H9 (cell line): ENCODE data around the gene RASL10A. TPM values are rescaled to one million over a fixed set of nuclear protein-coding genes. Genes with fewer than 3 reads are reported as not detected.

Source experiments
- DNase-seq: peaks from one replicate; pipeline ENCODE4 v3.0.0-alpha.2; 2017
- H2AFZ ChIP-seq: one replicate; pipeline ENCODE4 v1.6.1; 2013; ENCODE audit warnings: mild to moderate bottlenecking, low read length, control low read depth, moderate library complexity
- H2AK5ac ChIP-seq: 2 replicates; pipeline ENCODE4 v1.6.1; 2013; ENCODE audit warnings: low read length, control low read depth, mixed read lengths; ENCODE audit not compliant: insufficient read length
- H2BK120ac ChIP-seq: one replicate; pipeline ENCODE4 v1.6.1; 2013; ENCODE audit warnings: low read depth, mild to moderate bottlenecking, low read length, control low read depth, inconsistent platforms; ENCODE audit not compliant: poor library complexity, severe bottlenecking
- H2BK12ac ChIP-seq: 2 replicates; pipeline ENCODE4 v1.6.1; 2013; ENCODE audit warnings: low read length, control low read depth, mixed read lengths, low read depth; ENCODE audit not compliant: insufficient read length
- H2BK15ac ChIP-seq: 2 replicates; pipeline ENCODE4 v1.6.1; 2013; ENCODE audit warnings: low read depth, low read length, control low read depth
- H2BK20ac ChIP-seq: one replicate; pipeline ENCODE4 v1.6.1; 2013; ENCODE audit warnings: low read depth, mild to moderate bottlenecking, low read length, control low read depth, inconsistent platforms; ENCODE audit not compliant: poor library complexity, severe bottlenecking
- H2BK5ac ChIP-seq: 2 replicates; pipeline ENCODE4 v1.6.1; 2013; ENCODE audit warnings: low read length, control low read depth, mixed read lengths; ENCODE audit not compliant: insufficient read length
- H3K14ac ChIP-seq: 2 replicates; pipeline ENCODE4 v1.6.1; 2013; ENCODE audit warnings: low read length, control low read depth; ENCODE audit not compliant: insufficient read depth
- H3K18ac ChIP-seq: 2 replicates; pipeline ENCODE4 v1.6.1; 2013; ENCODE audit warnings: low read depth, mild to moderate bottlenecking, mixed read lengths, low read length, control low read depth; ENCODE audit not compliant: insufficient read length
- H3K23ac ChIP-seq: 2 replicates; pipeline ENCODE4 v1.6.1; 2013; ENCODE audit warnings: low read length, control low read depth, mixed read lengths, low read depth; ENCODE audit not compliant: insufficient read length
- H3K23me2 ChIP-seq: 2 replicates; pipeline ENCODE4 v1.6.1; 2013; ENCODE audit warnings: low read depth, mild to moderate bottlenecking, mixed read lengths, low read length, control low read depth; ENCODE audit not compliant: insufficient read length, poor library complexity, severe bottlenecking
- H3K27ac ChIP-seq: 2 replicates; pipeline ENCODE4 v1.5.1; 2013; ENCODE audit warnings: low read length, control low read depth, mixed read lengths, low read depth; ENCODE audit not compliant: insufficient read length
- H3K27me3 ChIP-seq: 2 replicates; pipeline ENCODE4 v1.6.1; 2013; ENCODE audit warnings: low read length, control low read depth, inconsistent platforms; ENCODE audit not compliant: insufficient read depth
- H3K4ac ChIP-seq: 2 replicates; pipeline ENCODE4 v1.6.1; 2013; ENCODE audit warnings: low read depth, mild to moderate bottlenecking, control low read depth, inconsistent platforms, low read length, moderate library complexity
- H3K4me1 ChIP-seq: 2 replicates; pipeline ENCODE4 v1.6.1; 2013; ENCODE audit warnings: low read length, control low read depth, inconsistent platforms; ENCODE audit not compliant: insufficient read depth
- H3K4me2 ChIP-seq: 2 replicates; pipeline ENCODE4 v1.6.1; 2013; ENCODE audit warnings: low read length, control low read depth, mixed read lengths; ENCODE audit not compliant: insufficient read length, insufficient read depth
- H3K56ac ChIP-seq: 2 replicates; pipeline ENCODE4 v1.6.1; 2013; ENCODE audit warnings: low read depth, mild to moderate bottlenecking, mixed read lengths, low read length, control low read depth; ENCODE audit not compliant: insufficient read length
- H3K79me1 ChIP-seq: 2 replicates; pipeline ENCODE4 v1.6.1; 2013; ENCODE audit warnings: low read depth, mild to moderate bottlenecking, moderate library complexity, low read length, control low read depth, inconsistent platforms; ENCODE audit not compliant: insufficient read depth, poor library complexity, severe bottlenecking
- H3K79me2 ChIP-seq: 2 replicates; pipeline ENCODE4 v1.6.1; 2013; ENCODE audit warnings: low read length, control low read depth, inconsistent platforms; ENCODE audit not compliant: insufficient read depth
- H3K9ac ChIP-seq: 2 replicates; pipeline ENCODE4 v1.6.1; 2013; ENCODE audit warnings: low read length, control low read depth, mixed read lengths; ENCODE audit not compliant: insufficient read length; ENCODE audit errors: extremely low read depth
- H3K9me3 ChIP-seq: one replicate; pipeline ENCODE4 v1.6.1; 2013; ENCODE audit warnings: low read depth, low read length, inconsistent platforms; ENCODE audit not compliant: control insufficient read depth
- H3T11ph ChIP-seq: one replicate; pipeline ENCODE4 v1.6.1; 2013; ENCODE audit warnings: mild to moderate bottlenecking, low read length, control low read depth, inconsistent platforms
- H4K20me1 ChIP-seq: one replicate; pipeline ENCODE4 v1.6.1; 2013; ENCODE audit not compliant: control insufficient read depth, insufficient read length, insufficient read depth
- H4K5ac ChIP-seq: 2 replicates; pipeline ENCODE4 v1.6.1; 2013; ENCODE audit warnings: low read depth, mild to moderate bottlenecking, mixed read lengths, low read length, control low read depth; ENCODE audit not compliant: insufficient read length
- H4K8ac ChIP-seq: replicated peaks from 2 replicates; pipeline ENCODE4 v1.6.1; 2013; ENCODE audit warnings: low read length, control low read depth, mixed read lengths, low read depth; ENCODE audit not compliant: insufficient read length
- H4K91ac ChIP-seq: 2 replicates; pipeline ENCODE4 v1.6.1; 2013; ENCODE audit warnings: low read depth, mild to moderate bottlenecking, moderate library complexity, mixed read lengths, low read length, control low read depth; ENCODE audit not compliant: insufficient read length
- H3K27ac Mint-ChIP-seq, 3 experiments: 2 replicates in 2 of 3; 3 replicates in 1 of 3; pipeline ENCODE4 v1.8.0; 2020 to 2021; ENCODE audit warnings: mixed read lengths in 3 of 3, mild to moderate bottlenecking in 1 of 3, moderate library complexity in 1 of 3
- H3K27me3 Mint-ChIP-seq: 2 replicates; pipeline ENCODE4 v1.8.0; 2021; ENCODE audit warnings: low read depth, mild to moderate bottlenecking, moderate library complexity, mixed read lengths
- H3K36me3 Mint-ChIP-seq, 3 experiments: 2 replicates in 2 of 3; 3 replicates in 1 of 3; pipeline ENCODE4 v1.8.0; 2020 to 2021; ENCODE audit warnings: low read depth in 3 of 3, mixed read lengths in 3 of 3; ENCODE audit not compliant: insufficient read depth in 1 of 3
- H3K4me1 Mint-ChIP-seq, 2 experiments: 2 replicates each; pipeline ENCODE4 v1.8.0; 2020; ENCODE audit warnings: mixed read lengths in 2 of 2
- H3K4me3 Mint-ChIP-seq, 2 experiments: 2 replicates in 1 of 2; 3 replicates in 1 of 2; pipeline ENCODE4 v1.8.0; 2020 to 2021; ENCODE audit warnings: mild to moderate bottlenecking in 2 of 2, mixed read lengths in 2 of 2, moderate library complexity in 1 of 2
- H3K9me3 Mint-ChIP-seq, 2 experiments: 2 replicates in 1 of 2; 3 replicates in 1 of 2; pipeline ENCODE4 v1.8.0; 2020; ENCODE audit warnings: mild to moderate bottlenecking in 2 of 2, mixed read lengths in 2 of 2, moderate library complexity in 1 of 2
- CTCF ChIP-seq: fragments of 200-600 bp; sonication (generic); conservative IDR thresholded peaks from 3 replicates; pipeline ENCODE4 v1.8.0; 2021; ENCODE audit warnings: antibody characterized with exemption, mild to moderate bottlenecking
- WGBS: extraction: QIAGEN DNeasy Blood & Tissue Kit; methylation state at CpG from one replicate; pipeline ENCODE4 v1.1.7; 2013; ENCODE audit warnings: missing lambda C conversion rate, low lambda C conversion rate, mixed read lengths; ENCODE audit not compliant: insufficient read length; ENCODE audit errors: extremely low coverage; 5-methylcytosine and 5-hydroxymethylcytosine counted together
- microRNA-seq: library from miRNA; unstranded; fragments of <30 nt; microRNA quantifications from one replicate; pipeline ENCODE4, GENCODE V29; 2020; ENCODE audit warnings: borderline microRNAs expressed
- total RNA-seq: library from RNA; stranded (reverse); gene quantifications from 2 replicates; pipeline ENCODE4 v1.2.1, GENCODE V29; 2021

The RASL10A gene
- total RNA-seq, 1 experiment from 2014 or later: 0.90 TPM

DNA sequence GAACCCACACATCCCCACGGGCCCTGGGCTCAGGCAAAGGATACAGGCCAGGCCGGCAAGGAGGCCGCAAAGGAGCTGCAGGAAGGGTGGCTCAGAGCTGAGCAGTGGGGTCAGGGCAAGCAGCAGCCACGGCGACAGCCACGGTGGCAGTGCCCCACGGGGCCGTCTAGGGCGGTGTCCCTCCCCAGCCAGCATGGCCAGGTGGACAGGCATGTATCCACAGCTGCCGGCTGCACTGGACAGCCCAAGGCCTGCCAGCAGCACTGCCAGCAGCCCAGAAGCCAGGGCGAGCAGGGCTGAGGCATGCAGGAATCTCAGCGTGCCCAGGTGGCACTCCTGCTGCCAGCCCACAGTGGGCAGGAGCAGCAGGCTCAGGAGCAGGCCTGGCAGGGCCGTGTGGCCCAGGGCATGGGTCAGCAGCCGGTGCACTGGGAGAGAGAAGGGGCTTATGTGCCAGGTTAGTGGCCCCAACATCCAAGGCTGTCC is 51.7 kb downstream of the RASL10A start:
- Histone ChIP-seq H2BK12ac (no peak overlapping the region), H2BK5ac (no peak overlapping the region), H3K79me1 (no peaks in the 10 kb centered on the region), H3K27ac (no peak overlapping the region), H2BK15ac (no peak overlapping the region), H3K23ac (no peak overlapping the region), H3K9ac (no peak overlapping the region), H3K23me2 (peaks cover 9% of the 10 kb centered on the region), H4K20me1 (no peaks in the 10 kb centered on the region), H3K9me3 (no peaks in the 10 kb centered on the region), H3T11ph (no peak overlapping the region), H3K4ac (no peak overlapping the region), H3K79me2 (peaks cover 7% of the 10 kb centered on the region; the same call in 1 of the 2 replicates), H4K5ac (no peak overlapping the region), H2AK5ac (no peak overlapping the region), H2BK120ac (no peak overlapping the region), H2AFZ (no peak overlapping the region), H3K4me1 (no peaks in the 10 kb centered on the region), H3K56ac (no peak overlapping the region), H3K18ac (no peak overlapping the region), H3K14ac (no peak overlapping the region), H4K91ac (no peak overlapping the region), H3K27me3 (no peaks in the 10 kb centered on the region), H3K4me2 (no peak overlapping the region), H2BK20ac (no peak overlapping the region), H4K8ac (no peak overlapping the region)
- no peak for TF ChIP-seq CTCF
- H3K36me3 Mint-ChIP-seq: peaks cover 15 to 41% (median 25%) of the 10 kb centered on the region in 3 experiments; a peak in 6 of 7 replicates
- WGBS: no CpG with 5 or more reads among the region's 14 CpGs
- no peak overlapping the region for H3K4me3 Mint-ChIP-seq
- peaks cover 11 to 14% of the 10 kb centered on the region in 2 experiments for H3K4me1 Mint-ChIP-seq
- H3K9me3 Mint-ChIP-seq: peaks cover 0 to 4% of the 10 kb centered on the region in 2 experiments; a peak in 2 of 5 replicates
- no peak overlapping the region for H3K27ac Mint-ChIP-seq
- DNase-seq: no peak
- H3K27me3 Mint-ChIP-seq: no peaks in the 10 kb centered on the region

Small RNA genes lying within 50 kb of the gene (microRNA-seq; reads per million reads assigned to microRNA genes)
- gene MIR3653: 1.2 reads per million, percentile 3 among the genes with 10 or more reads in this experiment

Other genes starting within 250 kb of the RASL10A start
- gene KREMEN1, start 242.7 kb downstream of the RASL10A start, total RNA-seq: 2.4 and 2.6 TPM in 2 replicates
- 4.5 and 5.4 TPM in 2 replicates for gene EMID1, start 109.8 kb downstream of the RASL10A start, total RNA-seq
- gene RHBDD3, start 47.7 kb downstream of the RASL10A start, total RNA-seq: 92.9 and 99.7 TPM in 2 replicates
- 456 and 462 TPM in 2 replicates for gene EWSR1, start 47.4 kb downstream of the RASL10A start, total RNA-seq
- gene GAS2L1, start 9.0 kb downstream of the RASL10A start, total RNA-seq: 8.0 and 8.1 TPM in 2 replicates
- 64.0 and 67.4 TPM in 2 replicates for gene AP1B1, start 72.9 kb upstream of the RASL10A start, total RNA-seq
- not detected in 2 replicates for gene RFPL1, start 122.9 kb upstream of the RASL10A start, total RNA-seq
- 5.7 and 5.8 TPM in 2 replicates for gene NEFH, start 164.5 kb upstream of the RASL10A start, total RNA-seq
- 68.2 and 71.8 TPM in 2 replicates for gene THOC5, start 238.1 kb upstream of the RASL10A start, total RNA-seq